B cell (primary cell): ENCODE data around the gene SPTBN1. TPM values are rescaled to one million over a fixed set of nuclear protein-coding genes. Genes with fewer than 3 reads are reported as not detected.

Source experiments
- ATAC-seq: fragments of 200-7000 bp; cut with Tn5 transposase; one replicate; pipeline ENCODE4 v1.10.0; 2021; ENCODE audit warnings: low read depth, mild to moderate bottlenecking, moderate number of reproducible peaks, moderate library complexity
- CTCF ChIA-PET: fragments of 350-600 bp; sonication (Branson Sonifier 250); formaldehyde crosslinking; loops from one replicate; lab custom pipeline; 2021; ENCODE audit warnings: antibody characterized with exemption, inconsistent platforms; lab: Charles Lee
- POLR2A ChIA-PET: fragments of 350-600 bp; sonication (Branson Sonifier 250); formaldehyde crosslinking; loops from one replicate; lab custom pipeline; 2021; ENCODE audit warnings: antibody characterized with exemption; lab: Charles Lee
- DNase-seq: peaks from one replicate; pipeline ENCODE4 v3.0.0; 2013
- H2AFZ ChIP-seq: 2 replicates; pipeline ENCODE4 v1.6.1; 2012; ENCODE audit warnings: mild to moderate bottlenecking, low read depth, low read length; ENCODE audit not compliant: insufficient read depth, poor library complexity, severe bottlenecking
- H3K27ac ChIP-seq, 2 donors: 1 replicate in 1 of 2; 2 replicates in 1 of 2; pipeline ENCODE4 v1.5.1; 2012 to 2013; ENCODE audit warnings: low read length in 2 of 2, mild to moderate bottlenecking in 2 of 2, moderate library complexity in 1 of 2
- H3K27me3 ChIP-seq, 4 experiments: fragments of 200-600 bp in 1 of 4; sonication (generic) in 1 of 4; replicated peaks in 1 of 4; 1 replicate in 2 of 4; 2 replicates in 2 of 4; pipeline versions ENCODE4 v1.6.1 to v1.7.0; 2013 to 2016; ENCODE audit warnings: low read length in 3 of 4, mild to moderate bottlenecking in 2 of 4, mixed read lengths in 1 of 4, moderate library complexity in 1 of 4; ENCODE audit not compliant: insufficient read depth in 4 of 4, control insufficient read depth in 3 of 4; ENCODE audit errors: control extremely low read depth in 1 of 4
- H3K36me3 ChIP-seq, 2 experiments: replicated peaks in 1 of 2; 1 replicate in 1 of 2; 2 replicates in 1 of 2; pipeline versions ENCODE4 v1.6.1 to v1.7.1; 2013; ENCODE audit warnings: low read length in 1 of 2; ENCODE audit not compliant: insufficient read depth in 2 of 2, control insufficient read depth in 1 of 2; ENCODE audit errors: control extremely low read depth in 1 of 2, extremely low read depth in 1 of 2
- H3K4me1 ChIP-seq, 2 donors: fragments of 200-600 bp in 1 of 2; sonication (generic) in 1 of 2; 1 replicate in 1 of 2; 2 replicates in 1 of 2; pipeline versions ENCODE4 v1.5.1 to v1.6.1; 2013 to 2017; ENCODE audit warnings: low read length in 2 of 2; ENCODE audit not compliant: control insufficient read depth in 2 of 2, insufficient read depth in 2 of 2
- H3K4me2 ChIP-seq: replicated peaks from 2 replicates; pipeline ENCODE3; 2012; ENCODE audit warnings: mild to moderate bottlenecking, low read depth, low read length; ENCODE audit not compliant: poor library complexity, severe bottlenecking
- H3K4me3 ChIP-seq, 5 experiments: fragments of 200-600 bp in 1 of 5; sonication (generic) in 1 of 5; 1 replicate in 3 of 5; 2 replicates in 2 of 5; pipeline versions ENCODE4 v1.5.1 to v1.7.0; 2011 to 2016; ENCODE audit warnings: low read length in 4 of 5, mild to moderate bottlenecking in 4 of 5, low read depth in 2 of 5, control low read depth in 1 of 5, moderate library complexity in 1 of 5; ENCODE audit not compliant: insufficient read depth in 1 of 5; ENCODE audit errors: control extremely low read depth in 1 of 5, extremely low read depth in 1 of 5
- H3K79me2 ChIP-seq: fragments of 200-600 bp; sonication (generic); one replicate; pipeline ENCODE4 v1.6.0; 2016; ENCODE audit warnings: low read length; ENCODE audit not compliant: control insufficient read depth, insufficient read depth
- H3K9ac ChIP-seq: fragments of 200-600 bp; sonication (generic); 2 replicates; pipeline ENCODE4 v1.6.1; 2017; ENCODE audit warnings: mild to moderate bottlenecking, low read length, moderate library complexity
- H3K9me3 ChIP-seq, 3 donors: one replicate each; pipeline versions ENCODE4 v1.6.1 to v1.7.1; 2013; ENCODE audit warnings: low read length in 2 of 3; ENCODE audit not compliant: control insufficient read depth in 2 of 3, insufficient read depth in 1 of 3; ENCODE audit errors: control extremely low read depth in 1 of 3
- H4K20me1 ChIP-seq: 2 replicates; pipeline ENCODE4 v1.6.0; 2012; ENCODE audit warnings: mild to moderate bottlenecking, low read length; ENCODE audit not compliant: insufficient read depth, control insufficient read depth, poor library complexity, severe bottlenecking
- H3K27ac Mint-ChIP-seq: one replicate; pipeline ENCODE4 v1.8.0; 2021; ENCODE audit warnings: mixed read lengths
- H3K27me3 Mint-ChIP-seq: one replicate; pipeline ENCODE4 v1.8.0; 2021; ENCODE audit warnings: mixed read lengths
- H3K4me1 Mint-ChIP-seq: one replicate; pipeline ENCODE4 v1.8.0; 2021; ENCODE audit warnings: mixed read lengths
- H3K4me3 Mint-ChIP-seq: one replicate; pipeline ENCODE4 v1.8.0; 2021; ENCODE audit warnings: mixed read lengths
- H3K9me3 Mint-ChIP-seq: one replicate; pipeline ENCODE4 v1.8.0; 2022; ENCODE audit warnings: mixed read lengths; ENCODE audit not compliant: insufficient read depth
- EZH2 ChIP-seq: IDR thresholded peaks from 2 replicates; pipeline ENCODE4 v1.6.1; 2012; ENCODE audit warnings: borderline replicate concordance, low read depth, mild to moderate bottlenecking, moderate library complexity, low read length; ENCODE audit not compliant: insufficient read depth, poor library complexity, severe bottlenecking
- WGBS: methylation state at CpG from one replicate; pipeline ENCODE4 v1.1.5; 2013; ENCODE audit warnings: missing lambda C conversion rate; ENCODE audit not compliant: insufficient coverage; 5-methylcytosine and 5-hydroxymethylcytosine counted together
- intact Hi-C: fragments of 100-400 bp; cut with micrococcal nuclease; formaldehyde crosslinking; loops from one replicate; pipeline ENCODE4 v1.10.0; 2022
- polyA plus RNA-seq: library from polyadenylated mRNA; depleted of rRNA; stranded (reverse); fragments of >200 nt; gene quantifications from 2 replicates; pipeline ENCODE4 v1.2.3, GENCODE V29; 2012
- total RNA-seq, 2 donors: library from RNA; stranded (reverse); fragments of 120-200 nt in 1 of 2; gene quantifications; 1 replicate in 1 of 2; 2 replicates in 1 of 2; pipeline versions ENCODE4 v1.2.3 to v1.2.4, GENCODE V29; 2013 to 2022
- TF ChIP-seq, protein P1 (sequence below): fragments of 200-600 bp; IDR thresholded peaks from one replicate; pipeline ENCODE4 v1.8.0; 2022; ENCODE audit warnings: antibody characterized with exemption, mild to moderate bottlenecking

The SPTBN1 gene
- total and polyA plus RNA-seq, 2 donors (not counting 1 experiment from before 2014, with no cell fraction given): 43.7 to 144 TPM

DNA sequence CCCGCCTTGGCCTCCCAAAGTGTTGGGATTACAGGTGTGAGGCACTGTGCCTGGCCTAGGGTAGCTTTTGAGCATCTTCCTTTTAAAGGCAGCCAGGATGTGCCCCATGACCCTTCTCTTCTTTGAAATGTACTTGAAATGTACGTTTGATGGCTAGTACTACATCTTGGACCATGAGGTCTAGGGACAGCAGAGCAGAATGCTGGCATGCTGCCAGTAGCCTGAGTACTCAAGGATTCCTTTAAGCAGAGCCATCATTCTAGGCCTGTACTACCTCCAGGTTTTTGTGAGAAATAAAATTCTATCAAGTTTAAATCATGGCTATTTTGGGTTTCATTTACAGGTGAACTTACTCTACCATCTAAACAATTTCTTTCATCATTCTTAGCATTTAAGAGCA is 264.4 kb downstream of the SPTBN1 start:
- peaks cover 24% of the 10 kb centered on the region for H3K4me1 Mint-ChIP-seq
- H3K27ac Mint-ChIP-seq: no peak overlapping the region
- Histone ChIP-seq H3K4me3 (no peak overlapping the region), H3K4me1 (peaks cover 15 to 17% of the 10 kb centered on the region in 2 donors), H3K79me2 (no peaks in the 10 kb centered on the region), H3K27me3 (peaks cover 0 to 23% (median 10%) of the 10 kb centered on the region in 4 experiments), H3K27ac (no peak overlapping the region), H4K20me1 (no peaks in the 10 kb centered on the region), H2AFZ (no peak overlapping the region), H3K4me2 (no peak overlapping the region), H3K36me3 (no peaks in the 10 kb centered on the region), H3K9me3 (no peaks in the 10 kb centered on the region), H3K9ac (no peak overlapping the region)
- DNase-seq (no peak), ATAC-seq (no peak)
- H3K27me3 Mint-ChIP-seq: peaks cover 20% of the 10 kb centered on the region
- ChIA-PET CTCF (no interaction called here), POLR2A (no interaction called here)
- H3K4me3 Mint-ChIP-seq: no peak overlapping the region
- 100% methylated on average over 1 of the region's 2 CpGs for WGBS
- intact Hi-C loops: loop anchor here (5.0 to 10.0 kb wide), 4 partner anchors 386 to 953 kb away; partner anchors contain the start of gene CHAC2
- no peaks in the 10 kb centered on the region for H3K9me3 Mint-ChIP-seq
- no peak for TF ChIP-seq EZH2
- TF ChIP-seq, protein P1, sequence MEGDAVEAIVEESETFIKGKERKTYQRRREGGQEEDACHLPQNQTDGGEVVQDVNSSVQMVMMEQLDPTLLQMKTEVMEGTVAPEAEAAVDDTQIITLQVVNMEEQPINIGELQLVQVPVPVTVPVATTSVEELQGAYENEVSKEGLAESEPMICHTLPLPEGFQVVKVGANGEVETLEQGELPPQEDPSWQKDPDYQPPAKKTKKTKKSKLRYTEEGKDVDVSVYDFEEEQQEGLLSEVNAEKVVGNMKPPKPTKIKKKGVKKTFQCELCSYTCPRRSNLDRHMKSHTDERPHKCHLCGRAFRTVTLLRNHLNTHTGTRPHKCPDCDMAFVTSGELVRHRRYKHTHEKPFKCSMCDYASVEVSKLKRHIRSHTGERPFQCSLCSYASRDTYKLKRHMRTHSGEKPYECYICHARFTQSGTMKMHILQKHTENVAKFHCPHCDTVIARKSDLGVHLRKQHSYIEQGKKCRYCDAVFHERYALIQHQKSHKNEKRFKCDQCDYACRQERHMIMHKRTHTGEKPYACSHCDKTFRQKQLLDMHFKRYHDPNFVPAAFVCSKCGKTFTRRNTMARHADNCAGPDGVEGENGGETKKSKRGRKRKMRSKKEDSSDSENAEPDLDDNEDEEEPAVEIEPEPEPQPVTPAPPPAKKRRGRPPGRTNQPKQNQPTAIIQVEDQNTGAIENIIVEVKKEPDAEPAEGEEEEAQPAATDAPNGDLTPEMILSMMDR: no peak

Other genes with a start within 250 kb of the SPTBN1 start
- gene TSPYL6, start 200.1 kb upstream of the SPTBN1 start, total RNA-seq: not detected in 2 replicates
- gene TSPYL6, start 200.1 kb upstream of the SPTBN1 start, polyA plus RNA-seq: not detected in 2 replicates